Transverse colon (tissue), 4 donors: Measurements from ENCODE around the gene UQCRHL. TPM values are rescaled to one million over a fixed set of nuclear protein-coding genes. Genes with fewer than 3 reads are reported as not detected.
A peak's percentile ranks its signal among the peaks of the same experiment; 100 is the strongest.
"Not testable (repeated sequence)": the region's sequence is repeated elsewhere in the genome, so short reads cannot be mapped to it uniquely, and the experiment has no call there.

Experiments used
- DNase-seq: peaks from one replicate; pipeline ENCODE4 v3.0.0-alpha.2; 2019
- H3K27ac ChIP-seq, 4 donors: fragments of 200-600 bp; sonication (generic); 2 replicates each; pipeline ENCODE4 v1.5.1; 2016 to 2018; ENCODE audit warnings: inconsistent platforms in 4 of 4
- H3K27me3 ChIP-seq: fragments of 200-600 bp; sonication (generic); 2 replicates; pipeline ENCODE4 v1.5.1; 2017; ENCODE audit warnings: inconsistent platforms
- H3K36me3 ChIP-seq, 4 donors: fragments of 200-600 bp; sonication (generic); 2 replicates each; pipeline ENCODE4 v1.5.1; 2017 to 2019; ENCODE audit warnings: inconsistent platforms in 4 of 4
- H3K4me1 ChIP-seq, 4 donors: fragments of 200-600 bp; sonication (generic); 2 replicates each; pipeline ENCODE4 v1.5.1; 2017 to 2020; ENCODE audit warnings: inconsistent platforms in 4 of 4
- H3K4me3 ChIP-seq, 4 donors: fragments of 200-600 bp; sonication (generic); 1 replicate in 1 of 4; 2 replicates in 3 of 4; pipeline versions ENCODE4 v1.5.1 to v1.6.1; 2017 to 2019; ENCODE audit warnings: inconsistent platforms in 4 of 4
- H3K9me3 ChIP-seq, 2 donors: fragments of 200-600 bp; sonication (generic); 2 replicates each; pipeline ENCODE4 v1.5.1; 2017 to 2019; ENCODE audit warnings: inconsistent platforms in 2 of 2
- CTCF ChIP-seq, 5 experiments: fragments of 200-600 bp in 3 of 5; fragments of 450-650 bp in 2 of 5; sonication (generic) in 3 of 5; IDR thresholded peaks; 1 replicate in 2 of 5; 2 replicates in 3 of 5; pipeline ENCODE4 v1.5.1; 2016 to 2017; ENCODE audit warnings: antibody characterized with exemption in 5 of 5, inconsistent platforms in 3 of 5, mild to moderate bottlenecking in 2 of 5, moderate library complexity in 1 of 5
- EP300 ChIP-seq: sonication (generic); formaldehyde crosslinking; IDR thresholded peaks from one replicate; pipeline ENCODE4 v1.6.1; 2017; ENCODE audit warnings: antibody characterized with exemption, low read depth
- POLR2A ChIP-seq: fragments of 450-650 bp; IDR thresholded peaks from one replicate; pipeline ENCODE4 v1.6.1; 2016; ENCODE audit warnings: antibody characterized with exemption, mild to moderate bottlenecking, moderate library complexity
- POLR2AphosphoS5 ChIP-seq, 3 donors: sonication (generic); formaldehyde crosslinking; IDR thresholded peaks; one replicate each; pipeline ENCODE4 v1.6.1; 2016; ENCODE audit warnings: antibody characterized with exemption in 3 of 3
- WGBS, 2 donors: methylation state at CpG; one replicate each; pipeline ENCODE4 v1.1.5; 2018; ENCODE audit warnings: low coverage in 1 of 2; 5-methylcytosine and 5-hydroxymethylcytosine counted together
- in situ Hi-C, 4 donors: fragments of 200-750 bp; cut with MboI; loops; one replicate each; pipeline versions ENCODE4 v1.15.0 to v1.15.1; 2017; ENCODE audit warnings: low sequenced_read_pairs in 3 of 4, low pct_ligation_motif_present in 1 of 4, low pct_unique_long_range_greater_than_20kb in 1 of 4
- intact Hi-C: fragments of 100-400 bp; cut with DNase I; formaldehyde crosslinking; loops from one replicate; pipeline ENCODE4 v1.15.1; 2023; ENCODE audit warnings: low total_unique reads
- total RNA-seq, 4 donors: library from RNA; depleted of rRNA; stranded (reverse); fragments of >200 nt; gene quantifications; one replicate each; pipeline ENCODE4 v1.1.0, GENCODE V29; 2016

Gene UQCRHL
- total RNA-seq, 4 donors from 2014 or later, result 0.75 to 3.0 (median 1.7) TPM

GRCh38 chr1:15833069-15833679 lies 25.7 kb upstream of the UQCRHL start:
- H3K36me3 ChIP-seq, result no peaks in the 10 kb centered on the region
- peaks cover 7 to 40% (median 30%) of the 10 kb centered on the region in 4 donors for H3K4me1 ChIP-seq
- no peaks in the 10 kb centered on the region for H3K27me3 ChIP-seq
- TF ChIP-seq POLR2A (peak; percentile 65), POLR2AphosphoS5 (IDR thresholded peaks at IDR 0.05) (peak in 2 of 3 donors; percentile 60 to 71), EP300 (no peak), CTCF (IDR thresholded peaks at IDR 0.05) (no peak)
- DNase-seq, result peak; percentile 72
- no peaks in the 10 kb centered on the region for H3K9me3 ChIP-seq
- intact Hi-C loops (no loop called here), in situ Hi-C loops (no loop called here)
- 32 to 38% methylated on average over 9 to 24 of the region's 24 CpGs for WGBS, 2 donors
- H3K27ac ChIP-seq, result peak overlapping the region; percentile 98 to 100 (median 99)
- H3K4me3 ChIP-seq, result peak overlapping the region in 3 of 4 donors; percentile 64 to 80 (median 73)

GRCh38 chr1:15830258-15830657 lies 22.8 kb upstream of the UQCRHL start:
- TF ChIP-seq POLR2AphosphoS5 (IDR thresholded peaks at IDR 0.05) (no peak), CTCF (IDR thresholded peaks at IDR 0.05) (peak in 3 of 5 experiments; percentile 13 to 33 (median 16)), EP300 (no peak)
- DNase-seq, result no peak
- H3K4me1 ChIP-seq, result peaks cover 7 to 41% (median 24%) of the 10 kb centered on the region in 4 donors
- H3K27ac ChIP-seq, result peak overlapping the region; percentile 5 to 44 (median 36)
- no peaks in the 10 kb centered on the region for H3K27me3 ChIP-seq
- in situ Hi-C loops (no loop called here), intact Hi-C loops (no loop called here)
- no peaks in the 10 kb centered on the region for H3K36me3 ChIP-seq
- 63 to 89% methylated on average over 1 of the region's 1 CpG for WGBS, 2 donors
- no peak overlapping the region for H3K4me3 ChIP-seq
- no peaks in the 10 kb centered on the region for H3K9me3 ChIP-seq

- 93 to 95% methylated on average over 7 to 14 of the region's 14 CpGs for WGBS, 2 donors
- H3K4me3 ChIP-seq, H3K27me3 ChIP-seq, H3K9me3 ChIP-seq, H3K27ac ChIP-seq, intact Hi-C loops, H3K36me3 ChIP-seq, DNase-seq: not testable (repeated sequence)
- peaks cover 7 to 44% (median 24%) of the 10 kb centered on the region in 4 donors for H3K4me1 ChIP-seq
- in situ Hi-C loops, result loop anchor here in 1 of 4 donors (10.0 kb wide), 1 partner anchor 146 kb away; the partner anchor contains the start of gene ZBTB17
Observed at GRCh38 chr1:15828931-15829330, 21.5 kb upstream of the UQCRHL start.

GRCh38 chr1:15827567-15827966 lies 20.1 kb upstream of the UQCRHL start:
- H3K27me3 ChIP-seq, H3K36me3 ChIP-seq, intact Hi-C loops, H3K27ac ChIP-seq, H3K4me3 ChIP-seq, DNase-seq, H3K9me3 ChIP-seq: not testable (repeated sequence)
- WGBS, 2 donors, result 90 to 97% methylated on average over 6 to 15 of the region's 15 CpGs
- H3K4me1 ChIP-seq, result peaks cover 7 to 37% (median 16%) of the 10 kb centered on the region in 4 donors
- in situ Hi-C loops, result loop anchor here in 1 of 4 donors (10.0 kb wide), 1 partner anchor 147 kb away; the partner anchor contains the start of gene ZBTB17

GRCh38 chr1:15826810-15827507 lies 19.5 kb upstream of the UQCRHL start:
- intact Hi-C loops (no loop called here), in situ Hi-C loops (loop anchor here in 1 of 4 donors (10.0 kb wide), 1 partner anchor 148 kb away; the partner anchor contains the start of gene ZBTB17)
- no peaks in the 10 kb centered on the region for H3K27me3 ChIP-seq
- H3K36me3 ChIP-seq, result no peaks in the 10 kb centered on the region
- TF ChIP-seq POLR2AphosphoS5 (IDR thresholded peaks at IDR 0.05) (no peak), CTCF (IDR thresholded peaks at IDR 0.05) (no peak), EP300 (no peak), POLR2A (no peak)
- peak overlapping the region in 1 of 4 donors; percentile 22 for H3K27ac ChIP-seq
- no peak overlapping the region for H3K4me3 ChIP-seq
- peaks cover 7 to 32% (median 12%) of the 10 kb centered on the region in 4 donors for H3K4me1 ChIP-seq
- no peak for DNase-seq
- 69 to 74% methylated on average over 3 to 6 of the region's 6 CpGs for WGBS, 2 donors
- no peaks in the 10 kb centered on the region for H3K9me3 ChIP-seq
